GM12801 (cell line): ENCODE data around the gene ADRM1.

Experiments used
- CTCF ChIP-seq: IDR thresholded peaks from one replicate; pipeline ENCODE4 v1.5.1; 2011; ENCODE audit warnings: control low read depth; ENCODE audit not compliant: insufficient read length; ENCODE audit errors: extremely low read depth

ADRM1 gene

DNA sequence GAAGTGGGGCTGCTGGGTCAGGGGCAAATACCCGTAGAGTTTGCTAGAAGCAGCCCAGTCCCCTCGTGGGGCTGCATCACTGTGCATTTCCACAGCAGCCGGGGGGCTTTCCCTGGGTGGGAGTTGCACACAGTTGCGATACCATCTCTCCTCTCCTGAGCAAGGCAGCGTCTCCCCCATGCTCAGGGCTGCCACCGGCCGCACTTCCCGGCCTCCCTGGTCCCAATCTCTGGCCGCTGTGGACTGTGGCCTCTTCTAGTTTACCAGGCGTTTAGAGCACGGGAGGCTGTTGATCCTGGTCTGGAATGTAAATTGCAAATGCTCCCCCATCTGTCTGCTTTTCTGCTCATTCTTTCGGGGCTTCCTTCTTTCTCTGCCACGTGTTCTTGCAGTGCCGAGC is 33.4 kb upstream of the ADRM1 start:
- TF ChIP-seq CTCF: no peak

DNA sequence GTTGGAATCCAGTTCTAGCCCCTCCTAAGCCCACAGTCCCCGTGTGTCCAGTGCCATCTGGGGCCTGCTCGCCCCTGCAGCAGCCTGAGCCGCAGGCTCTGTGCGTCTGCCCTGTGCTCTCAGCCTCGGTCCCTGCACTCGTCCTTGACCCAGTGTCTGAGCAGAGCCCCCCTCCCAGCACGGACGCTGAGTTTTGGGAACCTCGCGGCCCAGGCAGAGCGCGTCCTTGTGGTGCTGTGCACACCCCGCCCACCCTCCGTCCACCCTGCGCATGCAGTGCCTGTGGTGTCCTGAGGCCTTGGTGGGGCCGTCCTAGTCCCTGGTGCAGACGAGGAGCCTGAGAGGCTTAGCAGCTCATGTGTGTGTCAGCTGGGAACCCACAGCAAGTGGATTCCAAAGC is 32.9 kb upstream of the ADRM1 start:
- no peak for TF ChIP-seq CTCF

DNA sequence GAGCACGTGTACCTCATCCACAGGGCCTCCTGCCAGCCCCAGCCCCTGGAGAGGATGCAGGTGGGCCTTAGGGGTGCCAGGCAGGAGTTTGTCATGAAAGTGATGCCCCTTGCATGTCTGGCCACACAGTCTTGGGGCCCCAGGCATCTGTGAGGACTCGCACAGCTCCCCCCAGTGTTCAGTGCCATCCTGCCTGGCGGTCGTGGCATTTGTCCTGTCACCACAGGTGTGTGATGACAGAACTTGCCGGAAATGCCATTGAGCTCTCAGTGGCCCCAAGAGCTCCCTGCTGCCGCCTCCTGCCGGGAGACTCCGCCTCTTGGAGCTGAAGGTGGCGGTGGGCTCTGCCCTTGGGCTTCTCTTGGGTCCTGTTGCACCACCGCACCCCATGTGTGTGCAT is 30.6 kb upstream of the ADRM1 start:
- TF ChIP-seq CTCF: no peak

- no peak for TF ChIP-seq CTCF
Observed at GRCh38 chr20:62273416-62273815, 29.4 kb upstream of the ADRM1 start.

GRCh38 chr20:62274332-62274950 is 28.4 kb upstream of the ADRM1 start:
- no peak for TF ChIP-seq CTCF

DNA sequence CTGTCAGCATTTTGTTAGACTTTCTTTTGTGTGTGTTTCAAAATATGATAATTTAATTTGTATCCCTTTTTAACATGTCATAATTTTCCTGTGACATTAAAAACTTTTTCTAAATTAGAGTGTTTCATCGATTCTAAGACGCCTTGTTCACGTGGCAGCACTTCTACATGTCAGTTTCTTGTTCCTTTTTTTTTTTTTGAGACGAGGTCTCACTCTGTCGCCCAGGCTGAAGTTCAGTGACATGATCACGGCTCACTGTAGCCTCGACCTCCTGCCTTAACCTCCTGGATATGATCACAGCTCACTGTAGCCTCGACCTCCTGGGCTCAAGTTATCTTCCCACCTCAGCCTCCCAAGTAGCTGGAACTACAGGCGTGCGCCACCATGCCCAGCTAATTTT is 27.6 kb upstream of the ADRM1 start:
- no peak for TF ChIP-seq CTCF

GRCh38 chr20:62276439-62276838 is 26.4 kb upstream of the ADRM1 start:
- TF ChIP-seq CTCF: no peak

GRCh38 chr20:62277253-62277652 is 25.5 kb upstream of the ADRM1 start:
- TF ChIP-seq CTCF: no peak
